PFSK-1 (cell line): ENCODE results near the gene HMGCL.

Source experiments
- FOXP2 ChIP-seq: optimal IDR thresholded peaks from 2 replicates; pipeline ENCODE3; 2011; ENCODE audit warnings: borderline replicate concordance, control low read depth, inconsistent platforms; ENCODE audit not compliant: insufficient read depth; ENCODE audit errors: extremely low read length, extremely low read depth
- POLR2AphosphoS5 ChIP-seq: IDR thresholded peaks from 2 replicates; pipeline ENCODE4 v1.6.1; 2012; ENCODE audit warnings: low read depth, mild to moderate bottlenecking, control low read depth, low read length, moderate library complexity
- REST ChIP-seq, 2 experiments: IDR thresholded peaks; 2 replicates each; pipeline versions ENCODE4 v1.6.1 to v1.8.0; 2011 to 2012; ENCODE audit warnings: low read depth in 2 of 2, low read length in 2 of 2, control low read depth in 1 of 2, inconsistent platforms in 1 of 2, mild to moderate bottlenecking in 1 of 2, moderate library complexity in 1 of 2; ENCODE audit not compliant: insufficient read depth in 1 of 2
- SIN3A ChIP-seq: IDR thresholded peaks from 2 replicates; pipeline ENCODE4 v1.6.1; 2012; ENCODE audit warnings: mild to moderate bottlenecking, low read length, moderate library complexity, borderline replicate concordance; ENCODE audit not compliant: insufficient read depth
- TAF1 ChIP-seq: IDR thresholded peaks from 2 replicates; pipeline ENCODE4 v1.6.1; 2012; ENCODE audit warnings: low read length, control low read depth, borderline replicate concordance; ENCODE audit not compliant: insufficient read depth

Gene HMGCL

GRCh38 chr1:23823767-23824166 lies 1.5 kb downstream of the HMGCL start:
- TF ChIP-seq TAF1 = no peak
- TF ChIP-seq FOXP2 = no peak
- TF ChIP-seq SIN3A = no peak
- no peak for TF ChIP-seq POLR2AphosphoS5
- no peak for TF ChIP-seq REST (IDR thresholded peaks at IDR 0.05; ENCODE audit: insufficient read depth in 1 of 2, low read depth in 2 of 2, low read length in 2 of 2)

GRCh38 chr1:23817633-23818032 lies 7.6 kb downstream of the HMGCL start:
- TF ChIP-seq SIN3A (no peak), FOXP2 (no peak), TAF1 (no peak), REST (IDR thresholded peaks at IDR 0.05; ENCODE audit: insufficient read depth in 1 of 2, low read depth in 2 of 2, low read length in 2 of 2) (no peak), POLR2AphosphoS5 (no peak)

GRCh38 chr1:23816906-23817305 lies 8.3 kb downstream of the HMGCL start:
- no peak for TF ChIP-seq POLR2AphosphoS5
- TF ChIP-seq SIN3A = no peak
- TF ChIP-seq TAF1 = no peak

GRCh38 chr1:23816361-23816760 lies 8.9 kb downstream of the HMGCL start:
- no peak for TF ChIP-seq TAF1
- no peak for TF ChIP-seq FOXP2
- no peak for TF ChIP-seq SIN3A
- no peak for TF ChIP-seq REST (IDR thresholded peaks at IDR 0.05; ENCODE audit: insufficient read depth in 1 of 2, low read depth in 2 of 2, low read length in 2 of 2)
- no peak for TF ChIP-seq POLR2AphosphoS5

GRCh38 chr1:23814016-23814415 lies 11.2 kb downstream of the HMGCL start:
- no peak for TF ChIP-seq SIN3A
- TF ChIP-seq POLR2AphosphoS5 = no peak
- no peak for TF ChIP-seq TAF1
- no peak for TF ChIP-seq REST (IDR thresholded peaks at IDR 0.05; ENCODE audit: insufficient read depth in 1 of 2, low read depth in 2 of 2, low read length in 2 of 2)
- no peak for TF ChIP-seq FOXP2
